ENCODE measurements around the gene AAMP.

The AAMP gene

DNA sequence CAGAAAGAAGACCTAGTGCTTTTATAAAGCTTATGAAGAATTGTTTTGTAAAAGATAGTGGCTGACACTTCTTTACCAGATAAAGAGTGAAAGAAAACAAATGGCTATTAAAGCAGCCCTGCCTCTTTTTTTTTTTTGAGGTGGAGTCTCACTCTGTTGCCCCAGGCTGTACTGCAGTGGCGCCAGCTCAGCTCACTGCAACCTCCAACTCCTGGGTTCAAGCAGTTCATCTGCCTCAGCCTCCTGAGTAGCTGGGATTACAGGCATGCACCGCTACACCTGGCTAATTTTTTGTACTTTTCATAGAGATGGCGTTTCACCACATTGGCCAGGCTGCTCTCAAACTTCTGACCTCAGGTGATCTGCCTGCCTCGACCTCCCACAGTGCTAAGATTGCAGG, 40.1 kb downstream of the AAMP start:
- H3K9me3 ChIP-seq (ENCODE audit: control insufficient read depth in 1 of 2, low read length in 2 of 2): no peaks in the 10 kb centered on the region
- H3K27ac ChIP-seq (ENCODE audit: low read length): peak overlapping the region; percentile 74
- peaks cover 24 to 37% of the 10 kb centered on the region in 2 donors for H3K36me3 ChIP-seq (ENCODE audit: control insufficient read depth in 1 of 2, insufficient read depth in 2 of 2, low read length in 2 of 2)
- peaks cover 11 to 30% of the 10 kb centered on the region in 2 donors for H3K4me1 ChIP-seq (ENCODE audit: control insufficient read depth in 1 of 2, insufficient read depth in 2 of 2, low read length in 2 of 2)
- H3K4me3 ChIP-seq (ENCODE audit: low read depth in 1 of 2, low read length in 2 of 2): no peak overlapping the region
- H3K27me3 ChIP-seq (ENCODE audit: low read depth, low read length): no peaks in the 10 kb centered on the region

DNA sequence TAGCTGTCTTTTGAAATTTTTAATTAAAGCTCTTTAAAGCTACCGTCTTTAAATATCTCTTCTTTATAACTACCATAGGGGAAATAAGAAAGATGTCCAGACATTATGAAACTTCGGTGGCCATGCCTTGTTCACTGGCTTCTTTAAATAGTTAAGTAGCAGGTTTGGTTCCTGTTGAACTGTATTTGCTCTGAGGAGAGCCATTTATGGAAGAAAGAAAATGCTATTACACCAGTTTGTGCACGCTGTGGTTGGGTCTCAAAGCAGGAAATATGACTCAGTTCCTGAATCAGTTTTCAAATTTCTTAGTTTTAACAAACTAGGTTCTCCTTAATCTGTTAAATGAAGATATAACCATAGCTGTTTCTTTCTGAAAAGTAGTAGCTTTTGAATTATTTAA, 40.7 kb downstream of the AAMP start:
- Histone ChIP-seq H3K27ac (ENCODE audit: low read length) (peak overlapping the region; percentile 74), H3K27me3 (ENCODE audit: low read depth, low read length) (no peaks in the 10 kb centered on the region), H3K36me3 (ENCODE audit: control insufficient read depth in 1 of 2, insufficient read depth in 2 of 2, low read length in 2 of 2) (peaks cover 28 to 36% of the 10 kb centered on the region in 2 donors), H3K4me1 (ENCODE audit: control insufficient read depth in 1 of 2, insufficient read depth in 2 of 2, low read length in 2 of 2) (peaks cover 13 to 34% of the 10 kb centered on the region in 2 donors), H3K9me3 (ENCODE audit: control insufficient read depth in 1 of 2, low read length in 2 of 2) (no peaks in the 10 kb centered on the region), H3K4me3 (ENCODE audit: low read depth in 1 of 2, low read length in 2 of 2) (no peak overlapping the region)

DNA sequence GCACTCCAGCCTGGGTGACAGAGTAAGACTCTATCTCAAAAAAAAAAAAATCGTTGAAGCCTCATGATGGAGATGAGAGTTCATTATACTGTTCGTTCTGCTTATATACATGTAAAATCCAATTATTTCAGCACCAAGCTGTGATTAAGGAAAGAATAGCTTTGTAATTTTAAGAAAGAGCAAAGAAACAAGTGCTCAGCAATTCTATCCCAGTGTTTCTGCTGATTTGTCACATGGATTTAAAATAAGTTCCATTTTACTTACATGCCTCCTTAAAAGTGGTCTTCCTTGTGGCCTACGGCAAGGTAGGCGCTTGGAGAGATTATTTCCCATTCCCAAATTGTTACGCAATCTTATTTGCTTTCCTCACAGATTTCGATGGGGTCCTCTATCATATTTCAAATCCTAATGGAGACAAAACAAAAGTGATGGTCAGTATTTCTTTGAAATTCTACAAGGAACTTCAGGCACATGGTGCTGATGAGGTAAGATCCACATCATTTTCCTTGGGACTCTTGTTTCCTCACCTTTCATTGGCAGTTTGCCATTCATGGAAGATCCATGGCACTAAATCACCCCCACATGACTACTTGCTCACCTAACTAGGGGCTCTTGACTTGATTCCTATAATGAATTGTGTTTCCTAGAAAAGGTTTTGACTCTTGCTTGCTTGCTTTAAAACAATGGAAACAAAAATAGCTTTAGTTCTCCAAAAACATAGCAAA, 41.4 kb downstream of the AAMP start:
- Histone ChIP-seq H3K9me3 (ENCODE audit: control insufficient read depth in 1 of 2, low read length in 2 of 2) (no peaks in the 10 kb centered on the region), H3K27ac (ENCODE audit: low read length) (peak overlapping the region; percentile 74), H3K27me3 (ENCODE audit: low read depth, low read length) (no peaks in the 10 kb centered on the region), H3K4me3 (ENCODE audit: low read depth in 1 of 2, low read length in 2 of 2) (no peak overlapping the region), H3K36me3 (ENCODE audit: control insufficient read depth in 1 of 2, insufficient read depth in 2 of 2, low read length in 2 of 2) (peaks cover 28 to 33% of the 10 kb centered on the region in 2 donors), H3K4me1 (ENCODE audit: control insufficient read depth in 1 of 2, insufficient read depth in 2 of 2, low read length in 2 of 2) (peaks cover 20 to 38% of the 10 kb centered on the region in 2 donors)

- Histone ChIP-seq H3K27me3 (ENCODE audit: low read depth, low read length) (no peaks in the 10 kb centered on the region), H3K36me3 (ENCODE audit: control insufficient read depth in 1 of 2, insufficient read depth in 2 of 2, low read length in 2 of 2) (peaks cover 28% of the 10 kb centered on the region in 2 donors), H3K9me3 (ENCODE audit: control insufficient read depth in 1 of 2, low read length in 2 of 2) (no peaks in the 10 kb centered on the region), H3K4me1 (ENCODE audit: control insufficient read depth in 1 of 2, insufficient read depth in 2 of 2, low read length in 2 of 2) (peaks cover 24 to 54% of the 10 kb centered on the region in 2 donors), H3K4me3 (ENCODE audit: low read depth in 1 of 2, low read length in 2 of 2) (no peak overlapping the region), H3K27ac (ENCODE audit: low read length) (no peak overlapping the region)
Measured at GRCh38 chr2:218226903-218227302, 43.0 kb downstream of the AAMP start.

DNA sequence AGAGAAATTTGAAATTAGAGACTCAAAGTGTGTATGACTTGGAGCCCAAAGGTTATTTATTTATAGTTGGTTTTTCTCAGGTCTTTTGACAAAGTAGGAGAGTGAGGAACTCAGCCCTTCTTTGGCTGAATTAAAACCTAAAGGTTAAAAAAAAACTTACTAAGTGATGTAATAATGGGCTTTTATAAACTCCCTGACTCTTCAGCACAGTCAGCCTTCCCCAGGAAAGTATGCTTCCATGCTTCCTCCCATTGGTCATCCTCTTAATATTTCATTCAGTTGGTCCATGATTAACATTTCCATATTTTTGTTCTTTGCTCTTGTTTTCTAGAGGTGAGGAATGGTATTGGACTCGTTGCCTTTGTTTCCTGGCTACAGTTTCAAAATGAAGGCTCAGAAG, 45.8 kb downstream of the AAMP start:
- Histone ChIP-seq H3K4me3 (ENCODE audit: low read depth in 1 of 2, low read length in 2 of 2) (no peak overlapping the region), H3K36me3 (ENCODE audit: control insufficient read depth in 1 of 2, insufficient read depth in 2 of 2, low read length in 2 of 2) (peaks cover 22 to 32% of the 10 kb centered on the region in 2 donors), H3K4me1 (ENCODE audit: control insufficient read depth in 1 of 2, insufficient read depth in 2 of 2, low read length in 2 of 2) (peaks cover 41 to 64% of the 10 kb centered on the region in 2 donors), H3K9me3 (ENCODE audit: control insufficient read depth in 1 of 2, low read length in 2 of 2) (no peaks in the 10 kb centered on the region), H3K27me3 (ENCODE audit: low read depth, low read length) (no peaks in the 10 kb centered on the region), H3K27ac (ENCODE audit: low read length) (no peak overlapping the region)

- H3K27ac ChIP-seq (ENCODE audit: low read length): peak overlapping the region; percentile 30
- peaks cover 40 to 65% of the 10 kb centered on the region in 2 donors for H3K4me1 ChIP-seq (ENCODE audit: control insufficient read depth in 1 of 2, insufficient read depth in 2 of 2, low read length in 2 of 2)
Measured at GRCh38 chr2:218223046-218223445, 46.9 kb downstream of the AAMP start.

DNA sequence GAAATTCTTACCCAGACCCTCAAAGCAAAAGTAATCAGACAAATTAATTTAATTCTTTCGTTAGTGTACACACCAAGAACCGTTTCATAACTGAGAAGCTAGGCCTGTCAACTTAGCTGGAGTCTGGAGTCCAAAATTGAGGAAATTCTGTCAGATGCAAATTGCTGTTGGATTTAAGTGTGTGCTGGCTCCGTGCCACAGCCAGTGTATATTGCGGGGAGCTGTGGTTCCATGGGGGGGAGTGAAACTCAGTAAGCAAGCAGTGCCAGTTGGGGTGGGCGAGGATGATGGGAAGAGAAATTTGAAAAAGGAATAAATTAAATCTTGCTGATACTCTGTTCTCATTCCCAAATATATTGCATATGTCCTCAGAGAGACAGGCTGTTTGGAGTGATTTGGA, 48.9 kb downstream of the AAMP start:
- Histone ChIP-seq H3K27me3 (ENCODE audit: low read depth, low read length) (no peaks in the 10 kb centered on the region), H3K36me3 (ENCODE audit: control insufficient read depth in 1 of 2, insufficient read depth in 2 of 2, low read length in 2 of 2) (peaks cover 10 to 13% of the 10 kb centered on the region in 2 donors), H3K4me1 (ENCODE audit: control insufficient read depth in 1 of 2, insufficient read depth in 2 of 2, low read length in 2 of 2) (peaks cover 40 to 65% of the 10 kb centered on the region in 2 donors), H3K9me3 (ENCODE audit: control insufficient read depth in 1 of 2, low read length in 2 of 2) (no peaks in the 10 kb centered on the region), H3K4me3 (ENCODE audit: low read depth in 1 of 2, low read length in 2 of 2) (peak overlapping the region in 1 of 2 donors; percentile 26), H3K27ac (ENCODE audit: low read length) (no peak overlapping the region)

More at GRCh38 chr2:218223046-218223445, 46.9 kb downstream of the AAMP start:
- Histone ChIP-seq H3K4me3 (ENCODE audit: low read depth in 1 of 2, low read length in 2 of 2) (no peak overlapping the region), H3K36me3 (ENCODE audit: control insufficient read depth in 1 of 2, insufficient read depth in 2 of 2, low read length in 2 of 2) (peaks cover 13 to 21% of the 10 kb centered on the region in 2 donors), H3K9me3 (ENCODE audit: control insufficient read depth in 1 of 2, low read length in 2 of 2) (no peaks in the 10 kb centered on the region), H3K27me3 (ENCODE audit: low read depth, low read length) (no peaks in the 10 kb centered on the region)

DNA sequence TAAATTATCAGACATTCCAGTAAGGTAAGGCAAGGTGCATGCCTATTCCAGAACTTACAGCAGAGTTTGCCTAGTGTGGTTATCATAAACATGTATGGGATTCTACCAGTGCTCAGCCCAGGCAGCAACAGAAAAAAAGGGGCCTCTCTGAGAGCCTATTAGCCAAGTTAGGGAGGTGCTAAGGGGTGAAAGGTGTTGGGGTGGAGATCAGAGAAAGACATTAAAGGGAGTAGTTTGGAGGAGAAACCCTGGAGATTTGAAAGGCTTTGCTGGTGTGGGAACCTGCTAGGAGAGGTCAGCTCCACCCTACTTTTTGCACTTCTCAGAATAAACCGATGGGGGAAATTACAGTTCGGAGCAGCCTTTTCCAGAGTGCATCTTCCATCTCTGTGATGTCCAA, 50.0 kb downstream of the AAMP start:
- Histone ChIP-seq H3K4me1 (ENCODE audit: control insufficient read depth in 1 of 2, insufficient read depth in 2 of 2, low read length in 2 of 2) (peaks cover 40 to 65% of the 10 kb centered on the region in 2 donors), H3K36me3 (ENCODE audit: control insufficient read depth in 1 of 2, insufficient read depth in 2 of 2, low read length in 2 of 2) (peaks cover 10% of the 10 kb centered on the region in 2 donors), H3K9me3 (ENCODE audit: control insufficient read depth in 1 of 2, low read length in 2 of 2) (no peaks in the 10 kb centered on the region), H3K27ac (ENCODE audit: low read length) (no peak overlapping the region), H3K27me3 (ENCODE audit: low read depth, low read length) (no peaks in the 10 kb centered on the region), H3K4me3 (ENCODE audit: low read depth in 1 of 2, low read length in 2 of 2) (peak overlapping the region; percentile 2 to 46)

- H3K27me3 ChIP-seq (ENCODE audit: low read depth, low read length): no peaks in the 10 kb centered on the region
- peak overlapping the region; percentile 74 to 96 for H3K4me3 ChIP-seq (ENCODE audit: low read depth in 1 of 2, low read length in 2 of 2)
- H3K36me3 ChIP-seq (ENCODE audit: control insufficient read depth in 1 of 2, insufficient read depth in 2 of 2, low read length in 2 of 2): peaks cover 4% of the 10 kb centered on the region in 2 donors
- H3K27ac ChIP-seq (ENCODE audit: low read length): peak overlapping the region; percentile 70
- peaks cover 31 to 51% of the 10 kb centered on the region in 2 donors for H3K4me1 ChIP-seq (ENCODE audit: control insufficient read depth in 1 of 2, insufficient read depth in 2 of 2, low read length in 2 of 2)
- H3K9me3 ChIP-seq (ENCODE audit: control insufficient read depth in 1 of 2, low read length in 2 of 2): no peaks in the 10 kb centered on the region
Measured at GRCh38 chr2:218218268-218219185, 51.4 kb downstream of the AAMP start.

DNA sequence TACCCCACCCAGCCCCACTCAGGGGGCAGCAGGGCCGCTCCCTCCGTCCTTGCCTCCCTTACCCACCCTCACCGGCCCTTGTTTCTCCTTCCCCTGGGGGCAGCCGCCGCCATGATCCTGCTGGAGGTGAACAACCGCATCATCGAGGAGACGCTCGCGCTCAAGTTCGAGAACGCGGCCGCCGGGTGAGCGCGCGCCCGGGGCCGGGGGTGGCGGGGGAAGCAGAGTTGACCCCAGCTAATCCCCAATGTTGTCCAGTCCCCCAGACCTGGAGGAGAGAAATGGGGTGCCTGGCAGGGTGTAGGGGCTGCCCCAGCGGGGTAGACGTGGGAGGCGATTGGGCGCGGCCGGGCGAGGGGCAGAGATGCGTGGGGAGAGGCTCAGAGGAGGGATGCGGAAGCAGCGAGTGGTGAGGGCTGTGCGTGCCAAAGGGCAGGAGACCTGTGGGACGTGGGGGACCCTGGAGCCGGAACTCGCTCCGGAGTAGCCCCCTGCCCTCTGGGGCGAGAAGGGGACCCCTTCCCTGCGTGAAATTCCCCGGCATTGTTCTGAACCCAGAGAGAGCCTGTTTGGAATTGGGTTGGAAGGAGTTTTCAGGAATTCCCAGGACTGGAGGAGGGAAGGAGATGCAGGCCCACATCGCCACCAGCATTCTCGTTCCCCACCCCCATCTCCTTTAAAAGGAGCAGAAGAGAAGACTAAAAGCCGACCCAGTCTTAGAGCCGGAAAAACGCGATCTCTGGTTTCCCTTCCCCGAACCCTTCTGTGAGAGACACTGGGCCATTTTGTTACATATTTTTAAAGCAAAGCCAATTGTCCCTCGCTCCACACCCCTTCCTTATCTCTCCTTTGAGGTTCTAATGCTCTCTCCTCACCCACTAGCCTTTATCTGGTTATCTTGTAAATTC, 52.3 kb downstream of the AAMP start:
- peaks cover 26 to 42% of the 10 kb centered on the region in 2 donors for H3K4me1 ChIP-seq (ENCODE audit: control insufficient read depth in 1 of 2, insufficient read depth in 2 of 2, low read length in 2 of 2)
- peak overlapping the region; percentile 70 for H3K27ac ChIP-seq (ENCODE audit: low read length)
- peaks cover 4% of the 10 kb centered on the region in 2 donors for H3K36me3 ChIP-seq (ENCODE audit: control insufficient read depth in 1 of 2, insufficient read depth in 2 of 2, low read length in 2 of 2)
- H3K27me3 ChIP-seq (ENCODE audit: low read depth, low read length): no peaks in the 10 kb centered on the region
- H3K4me3 ChIP-seq (ENCODE audit: low read depth in 1 of 2, low read length in 2 of 2): peak overlapping the region; percentile 74 to 96
- no peaks in the 10 kb centered on the region for H3K9me3 ChIP-seq (ENCODE audit: control insufficient read depth in 1 of 2, low read length in 2 of 2)

Measured in muscle layer of duodenum (tissue), 2 donors.